RWPE1 (cell line): ENCODE results near the gene UNC13D.

Experiments used
- CTCF ChIA-PET: fragments of 350-600 bp; sonication (Branson Sonifier 250); formaldehyde crosslinking; extraction: SDS; loops from one replicate; lab custom pipeline; 2021; lab: Yijun Ruan, JAX
- POLR2A ChIA-PET: fragments of 400-600 bp; formaldehyde crosslinking; extraction: SDS; loops from one replicate; lab custom pipeline; 2020; ENCODE audit warnings: antibody characterized with exemption; ENCODE audit not compliant: low non-redundant PET; lab: Yijun Ruan, JAX
- DNase-seq: peaks from one replicate; pipeline ENCODE4 v3.0.0; 2012; ENCODE audit warnings: low spot score
- H3K27ac ChIP-seq: fragments of 450-650 bp; 2 replicates; pipeline ENCODE4 v1.5.1; 2017
- CTCF ChIP-seq: fragments of 450-650 bp; conservative IDR thresholded peaks from 2 replicates; pipeline ENCODE4 v1.5.1; 2017; ENCODE audit warnings: low read depth, mild to moderate bottlenecking

UNC13D gene

GRCh38 chr17:75827308-75828075 lies 16.7 kb downstream of the UNC13D start:
- ChIA-PET POLR2A (interaction anchor here (0.9 kb wide), 1 partner anchor 62 kb away, joined by 3 read pairs; no protein-coding TSS in a partner anchor), CTCF (interaction anchor here (0.6 to 1.5 kb wide), 9 partner anchors 12 to 64 kb away, joined by 3 to 8 read pairs (median 4); partner anchors contain the start of genes GALK1 and WBP2)
- peak; percentile 77 for TF ChIP-seq CTCF
- peak overlapping the region; percentile 67 for H3K27ac ChIP-seq
- peak; percentile 38 for DNase-seq

- no peak for TF ChIP-seq CTCF
- DNase-seq = no peak
- H3K27ac ChIP-seq = peak overlapping the region; percentile 67
- ChIA-PET POLR2A (interaction anchor here (0.9 kb wide), 1 partner anchor 61 kb away, joined by 3 read pairs; no protein-coding TSS in a partner anchor), CTCF (interaction anchor here (0.6 to 1.5 kb wide), 8 partner anchors 19 to 63 kb away, joined by 3 to 6 read pairs (median 3); partner anchors contain the start of genes GALK1 and WBP2)
These were observed 17.5 kb downstream of the UNC13D start for GRCh38 chr17:75826561-75827307.

GRCh38 chr17:75825748-75826370 lies 18.3 kb downstream of the UNC13D start:
- no peak for DNase-seq
- CTCF ChIA-PET = interaction anchor here (0.7 to 1.5 kb wide), 4 partner anchors 14 to 62 kb away, joined by 3 to 6 read pairs (median 4); partner anchors contain the start of gene GALK1
- H3K27ac ChIP-seq = peak overlapping the region; percentile 67
- TF ChIP-seq CTCF = no peak
- POLR2A ChIA-PET = interaction anchor here (0.6 kb wide), 1 partner anchor 157 kb away, joined by 3 read pairs; no protein-coding TSS in a partner anchor

- H3K27ac ChIP-seq = peak overlapping the region; percentile 67
- no peak for DNase-seq
- POLR2A ChIA-PET = interaction anchor here (0.6 kb wide), 1 partner anchor 10 kb away, joined by 4 read pairs; no protein-coding TSS in a partner anchor
- CTCF ChIA-PET = interaction anchor here (0.7 to 1.0 kb wide), 2 partner anchors 15 to 20 kb away, joined by 3 read pairs; no protein-coding TSS in a partner anchor
- TF ChIP-seq CTCF = no peak
These were observed 19.1 kb downstream of the UNC13D start for GRCh38 chr17:75825149-75825552.

DNA sequence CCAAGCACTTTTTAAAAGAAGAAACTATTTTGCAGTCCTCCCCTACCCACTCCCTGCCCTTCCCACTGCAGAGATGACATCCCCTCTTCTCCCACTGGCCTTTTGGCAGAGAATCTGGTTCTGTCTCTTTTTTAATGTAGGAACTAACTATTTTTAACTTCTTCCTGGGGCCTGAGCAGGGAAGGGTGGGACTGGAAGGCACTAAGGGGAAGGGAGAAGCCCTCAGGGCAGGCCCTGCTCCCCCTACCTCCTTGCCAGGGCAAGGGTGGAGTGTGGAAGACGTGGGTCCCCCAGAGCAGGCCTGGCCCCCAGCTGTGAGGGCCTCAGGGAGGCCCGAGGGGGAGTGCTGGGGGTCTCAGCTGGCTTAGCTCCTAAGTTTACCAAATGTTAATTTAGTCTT lies 19.5 kb downstream of the UNC13D start:
- ChIA-PET CTCF (no interaction called here), POLR2A (interaction anchor here (0.6 kb wide), 2 partner anchors 10 kb away, joined by 3 to 4 read pairs; no protein-coding TSS in a partner anchor)
- peak overlapping the region; percentile 67 for H3K27ac ChIP-seq
- no peak for DNase-seq
- no peak for TF ChIP-seq CTCF
